ENCODE measurements around the gene TXNDC5. TPM values are rescaled to one million over a fixed set of nuclear protein-coding genes. Genes with fewer than 3 reads are reported as not detected.
"Not testable (repeated sequence)": the region's sequence is repeated elsewhere in the genome, so short reads cannot be mapped to it uniquely, and the experiment has no call there.

TXNDC5 gene
- total RNA-seq, 1 donor from 2014 or later, result 360 TPM

DNA sequence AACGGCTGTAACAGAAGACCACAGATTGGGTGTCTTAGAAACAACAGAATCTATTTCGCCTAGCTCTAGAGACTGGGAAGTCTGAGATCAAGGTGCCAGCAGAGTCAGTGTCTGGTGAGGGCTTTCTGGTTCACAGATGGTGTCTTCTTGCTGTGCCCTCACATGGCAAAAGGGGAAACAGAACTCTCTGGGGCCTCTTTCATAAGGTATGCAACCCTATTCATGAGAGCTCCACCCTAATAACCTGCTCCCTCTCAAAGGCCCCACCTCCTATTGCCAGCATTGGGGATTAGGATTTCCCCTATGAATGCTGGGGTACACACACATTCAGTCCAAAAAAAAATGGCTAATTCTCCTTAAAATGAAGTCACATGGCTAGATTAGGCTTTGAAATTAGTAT is 10.0 kb downstream of the TXNDC5 start:
- Histone ChIP-seq H3K36me3 (ENCODE audit: control insufficient read depth, insufficient read depth, low read length) (peaks cover 25% of the 10 kb centered on the region), H3K27me3 (ENCODE audit: control insufficient read depth, insufficient read depth, low read length) (no peaks in the 10 kb centered on the region), H3K4me3 (ENCODE audit: low read depth, low read length) (no peak overlapping the region)
- TF ChIP-seq CTCF (IDR thresholded peaks at IDR 0.05; ENCODE audit: insufficient read depth, low read length, severe bottlenecking), result no peak
- no peak for FAIRE-seq
- DNase-seq (ENCODE audit: low read depth), result no peak

DNA sequence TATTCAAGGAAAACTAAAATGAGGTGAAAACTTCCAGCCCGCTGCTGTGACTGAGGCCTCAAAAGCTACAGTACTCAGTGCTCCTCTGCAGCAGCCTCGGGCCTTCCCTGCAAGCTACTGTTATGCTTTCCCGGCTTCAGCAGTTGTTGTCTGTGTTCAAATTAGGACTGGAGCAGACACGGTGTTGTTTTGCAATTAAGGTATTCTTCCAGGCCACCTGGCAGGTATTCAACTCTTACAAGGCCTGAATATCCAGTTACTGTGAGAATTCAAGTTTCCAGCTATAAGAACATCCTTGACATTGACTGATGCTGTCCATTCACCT is 10.7 kb downstream of the TXNDC5 start:
- Histone ChIP-seq H3K27me3 (ENCODE audit: control insufficient read depth, insufficient read depth, low read length) (no peaks in the 10 kb centered on the region), H3K36me3 (ENCODE audit: control insufficient read depth, insufficient read depth, low read length) (peaks cover 28% of the 10 kb centered on the region), H3K4me3 (ENCODE audit: low read depth, low read length) (no peak overlapping the region)
- no peak for TF ChIP-seq CTCF (IDR thresholded peaks at IDR 0.05; ENCODE audit: insufficient read depth, low read length, severe bottlenecking)
- no peak for DNase-seq (ENCODE audit: low read depth)
- no peak for FAIRE-seq

- no peaks in the 10 kb centered on the region for H3K27me3 ChIP-seq (ENCODE audit: control insufficient read depth, insufficient read depth, low read length)
- FAIRE-seq (no peak), DNase-seq (ENCODE audit: low read depth) (no peak)
- peaks cover 30% of the 10 kb centered on the region for H3K36me3 ChIP-seq (ENCODE audit: control insufficient read depth, insufficient read depth, low read length)
- no peak overlapping the region for H3K4me3 ChIP-seq (ENCODE audit: low read depth, low read length)
- TF ChIP-seq CTCF (IDR thresholded peaks at IDR 0.05; ENCODE audit: insufficient read depth, low read length, severe bottlenecking), result no peak
These were observed 11.3 kb downstream of the TXNDC5 start for GRCh38 chr6:7899101-7899888.

GRCh38 chr6:7898193-7898586 is 12.4 kb downstream of the TXNDC5 start:
- peaks cover 30% of the 10 kb centered on the region for H3K36me3 ChIP-seq (ENCODE audit: control insufficient read depth, insufficient read depth, low read length)
- H3K27me3 ChIP-seq (ENCODE audit: control insufficient read depth, insufficient read depth, low read length); DNase-seq (ENCODE audit: low read depth); H3K4me3 ChIP-seq (ENCODE audit: low read depth, low read length); FAIRE-seq: not testable (repeated sequence)

- peaks cover 31% of the 10 kb centered on the region for H3K36me3 ChIP-seq (ENCODE audit: control insufficient read depth, insufficient read depth, low read length)
- TF ChIP-seq CTCF (IDR thresholded peaks at IDR 0.05; ENCODE audit: insufficient read depth, low read length, severe bottlenecking), result no peak
- DNase-seq (ENCODE audit: low read depth), result no peak
- no peak overlapping the region for H3K4me3 ChIP-seq (ENCODE audit: low read depth, low read length)
- no peak for FAIRE-seq
- no peaks in the 10 kb centered on the region for H3K27me3 ChIP-seq (ENCODE audit: control insufficient read depth, insufficient read depth, low read length)
These were observed 13.0 kb downstream of the TXNDC5 start for GRCh38 chr6:7897461-7898192.

DNA sequence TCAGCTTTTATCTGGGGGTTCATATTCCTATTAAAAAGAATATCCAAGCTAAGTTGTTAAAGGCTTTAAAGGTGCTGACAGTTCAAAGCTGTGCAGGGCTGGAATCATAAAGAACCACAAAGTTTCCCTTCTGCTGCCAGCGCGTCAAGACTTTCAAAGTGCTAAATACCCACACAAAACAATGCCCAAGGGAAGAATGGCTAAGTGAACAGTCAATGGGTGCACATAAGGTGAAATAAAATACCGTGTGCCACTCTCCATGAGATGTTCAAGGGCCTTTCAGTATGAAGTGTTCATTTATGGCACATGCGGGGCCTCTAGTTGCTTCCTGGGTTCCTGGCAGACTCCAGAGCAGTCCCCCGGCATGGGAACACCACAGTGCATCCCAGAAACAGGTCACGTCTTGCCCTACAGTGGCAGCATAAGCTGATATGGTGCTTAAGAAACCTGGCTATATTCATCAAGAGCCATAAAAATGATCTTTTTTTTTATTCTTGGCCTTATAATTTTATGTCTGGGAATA is 14.1 kb downstream of the TXNDC5 start:
- Histone ChIP-seq H3K27me3 (ENCODE audit: control insufficient read depth, insufficient read depth, low read length) (no peaks in the 10 kb centered on the region), H3K36me3 (ENCODE audit: control insufficient read depth, insufficient read depth, low read length) (peaks cover 38% of the 10 kb centered on the region), H3K4me3 (ENCODE audit: low read depth, low read length) (no peak overlapping the region)
- TF ChIP-seq CTCF (IDR thresholded peaks at IDR 0.05; ENCODE audit: insufficient read depth, low read length, severe bottlenecking), result no peak
- FAIRE-seq, result no peak
- no peak for DNase-seq (ENCODE audit: low read depth)
